GM13976 (cell line): ENCODE data around the gene BRAT1.

Source experiments
- DNase-seq: peaks from one replicate; pipeline ENCODE4 v3.0.0; 2012; ENCODE audit warnings: low spot score
- in situ Hi-C: fragments of 300-500 bp; cut with MboI; formaldehyde crosslinking; loops from one replicate; pipeline ENCODE4 v1.12.0; 2022; ENCODE audit warnings: low sequenced_read_pairs, mixed read lengths, inconsistent platforms; ENCODE audit not compliant: unreplicated experiment
- TF ChIP-seq, protein P1 (sequence below): IDR thresholded peaks from 2 replicates; pipeline ENCODE4 v1.5.1; 2012; ENCODE audit warnings: borderline replicate concordance, mild to moderate bottlenecking; ENCODE audit not compliant: insufficient read depth; ENCODE audit errors: extremely low read depth, missing control alignments, control extremely low read depth

Gene BRAT1

GRCh38 chr7:2601065-2601464 is 45.7 kb upstream of the BRAT1 start:
- DNase-seq: no peak
- in situ Hi-C loops: no loop called here
- TF ChIP-seq, protein P1, sequence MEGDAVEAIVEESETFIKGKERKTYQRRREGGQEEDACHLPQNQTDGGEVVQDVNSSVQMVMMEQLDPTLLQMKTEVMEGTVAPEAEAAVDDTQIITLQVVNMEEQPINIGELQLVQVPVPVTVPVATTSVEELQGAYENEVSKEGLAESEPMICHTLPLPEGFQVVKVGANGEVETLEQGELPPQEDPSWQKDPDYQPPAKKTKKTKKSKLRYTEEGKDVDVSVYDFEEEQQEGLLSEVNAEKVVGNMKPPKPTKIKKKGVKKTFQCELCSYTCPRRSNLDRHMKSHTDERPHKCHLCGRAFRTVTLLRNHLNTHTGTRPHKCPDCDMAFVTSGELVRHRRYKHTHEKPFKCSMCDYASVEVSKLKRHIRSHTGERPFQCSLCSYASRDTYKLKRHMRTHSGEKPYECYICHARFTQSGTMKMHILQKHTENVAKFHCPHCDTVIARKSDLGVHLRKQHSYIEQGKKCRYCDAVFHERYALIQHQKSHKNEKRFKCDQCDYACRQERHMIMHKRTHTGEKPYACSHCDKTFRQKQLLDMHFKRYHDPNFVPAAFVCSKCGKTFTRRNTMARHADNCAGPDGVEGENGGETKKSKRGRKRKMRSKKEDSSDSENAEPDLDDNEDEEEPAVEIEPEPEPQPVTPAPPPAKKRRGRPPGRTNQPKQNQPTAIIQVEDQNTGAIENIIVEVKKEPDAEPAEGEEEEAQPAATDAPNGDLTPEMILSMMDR: no peak

DNA sequence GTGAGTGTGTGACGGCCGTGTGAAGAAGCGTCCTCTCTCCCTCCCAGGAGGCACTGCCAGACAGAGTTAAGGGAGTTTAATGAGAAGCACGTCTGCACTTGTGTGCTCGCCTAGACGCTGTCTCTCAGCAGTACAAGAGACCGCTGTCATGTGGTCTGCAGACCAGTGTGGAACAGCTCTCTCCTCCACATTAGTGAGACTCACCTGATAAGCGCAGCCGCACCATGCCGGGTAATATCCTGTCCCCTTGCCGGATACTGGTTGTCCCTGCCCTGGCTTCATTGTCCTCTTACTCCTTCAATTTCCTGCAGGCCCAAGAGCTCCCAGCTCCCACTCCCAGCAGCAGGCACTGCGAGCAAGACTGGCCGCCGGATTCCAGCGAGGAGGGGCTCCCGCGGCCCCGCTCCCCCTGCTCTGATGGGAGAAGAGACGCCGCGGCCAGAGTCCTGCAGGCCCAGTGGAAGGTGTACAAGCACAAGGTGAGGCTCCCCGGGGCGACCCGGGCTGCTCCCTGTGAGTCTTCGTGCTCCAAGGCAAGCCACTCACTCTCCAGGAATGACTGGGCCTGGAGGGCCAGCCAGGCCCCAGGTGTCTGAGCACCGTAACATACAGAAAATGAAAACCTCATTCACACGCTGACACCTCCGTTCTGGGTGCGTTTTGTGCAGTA is 43.0 kb upstream of the BRAT1 start:
- TF ChIP-seq, protein P1: no peak
- DNase-seq: no peak
- in situ Hi-C loops: no loop called here

DNA sequence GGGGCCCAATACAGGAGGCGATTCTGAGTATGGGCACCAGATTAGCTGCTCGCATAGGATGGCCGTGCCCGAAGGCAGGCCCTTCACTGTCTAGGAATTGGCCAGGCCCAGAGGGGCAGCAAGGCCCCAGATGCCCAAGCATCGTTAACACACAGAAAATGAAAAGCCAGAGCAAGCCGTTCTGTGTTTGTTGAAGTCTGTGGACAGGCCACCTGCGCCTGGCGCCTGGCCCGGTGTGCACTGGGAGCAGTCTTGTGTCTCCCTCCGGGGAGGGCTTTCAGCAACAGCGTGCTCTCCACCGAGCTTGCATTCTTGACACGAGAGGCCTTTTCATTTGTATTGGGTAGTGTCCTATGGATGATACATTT is 41.9 kb upstream of the BRAT1 start:
- in situ Hi-C loops: no loop called here
- DNase-seq: no peak
- TF ChIP-seq, protein P1: no peak

DNA sequence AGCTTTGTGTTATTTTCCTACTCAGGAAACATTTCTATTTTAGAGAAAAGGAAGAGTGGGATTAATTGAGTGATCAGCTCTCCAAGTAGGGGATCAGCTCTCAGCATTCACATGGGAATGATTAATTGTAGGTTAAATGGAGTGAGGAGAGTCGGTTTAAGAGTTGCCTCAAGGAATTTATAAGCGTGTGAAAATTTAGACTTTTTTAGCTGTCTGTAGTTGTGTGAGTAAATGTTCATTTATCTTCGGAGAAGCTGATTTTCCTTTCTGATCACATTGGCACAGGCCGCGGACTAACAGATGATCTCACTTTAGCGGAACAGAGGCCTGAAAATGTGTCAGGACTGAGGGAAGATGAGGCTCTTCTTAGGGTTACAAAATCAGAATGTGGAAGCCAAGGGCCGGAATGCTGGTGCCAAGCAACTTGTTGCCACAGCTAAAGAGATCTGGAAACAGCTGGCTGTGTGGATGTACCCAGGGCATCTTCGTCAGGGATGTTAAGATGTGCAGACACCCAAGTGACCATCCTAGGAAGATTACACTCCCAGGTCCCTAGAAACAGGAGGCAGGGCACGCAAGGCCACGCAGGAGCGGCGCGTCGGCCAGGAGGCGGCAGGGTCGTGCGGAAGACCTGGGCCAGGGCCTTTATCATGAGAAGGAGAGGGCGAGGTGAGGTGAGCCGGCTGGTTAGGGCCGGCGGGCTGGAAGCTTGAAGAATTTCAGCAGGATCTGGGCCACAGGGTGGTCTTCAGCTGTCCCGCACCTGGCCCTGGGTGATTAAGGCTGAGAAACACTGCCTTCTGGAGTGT is 41.3 kb upstream of the BRAT1 start:
- no peak for DNase-seq
- TF ChIP-seq, protein P1: no peak
- in situ Hi-C loops: no loop called here

GRCh38 chr7:2595258-2595860 is 40.0 kb upstream of the BRAT1 start:
- TF ChIP-seq, protein P1: no peak
- in situ Hi-C loops: no loop called here
- DNase-seq: no peak

DNA sequence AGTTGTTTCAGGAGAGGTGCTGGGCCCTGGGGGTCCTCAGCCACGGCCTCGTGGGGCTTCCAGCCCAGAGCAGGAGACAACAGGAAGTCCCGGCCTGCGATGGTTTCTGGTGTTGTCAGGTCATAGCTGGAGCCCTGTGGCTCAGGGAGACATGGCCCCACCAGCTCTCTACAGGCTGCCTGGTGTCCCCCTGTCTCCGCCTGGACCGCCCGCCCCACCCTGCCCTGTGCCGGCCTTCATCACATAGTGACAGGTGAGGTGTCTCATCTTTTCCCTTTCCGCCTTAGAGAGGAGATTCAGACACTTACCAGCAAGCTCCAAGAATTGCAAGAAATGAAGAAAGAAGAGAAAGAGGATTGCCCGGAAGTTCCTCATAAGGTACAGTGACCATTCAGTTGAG is 39.3 kb upstream of the BRAT1 start:
- no peak for DNase-seq
- TF ChIP-seq, protein P1: no peak
- in situ Hi-C loops: no loop called here
